WTC11 (cell line): Measurements from ENCODE around the gene ATP9A. TPM values are rescaled to one million over a fixed set of nuclear protein-coding genes. Genes with fewer than 3 reads are reported as not detected.
"Not testable (repeated sequence)": the region's sequence is repeated elsewhere in the genome, so short reads cannot be mapped to it uniquely, and the experiment has no call there.

Experiments used
- ATAC-seq: fragments of 200-7000 bp; cut with Tn5 transposase; 2 replicates; pipeline ENCODE4 v1.10.0; 2021; ENCODE audit warnings: mild to moderate bottlenecking, moderate library complexity
- CTCF ChIA-PET: fragments of 300-600 bp; sonication (Branson Sonifier 250); formaldehyde crosslinking; loops from one replicate; lab custom pipeline; 2021; ENCODE audit warnings: antibody characterized with exemption; lab: Charles Lee
- POLR2A ChIA-PET: fragments of 350-600 bp; sonication (Branson Sonifier 250); formaldehyde crosslinking; loops from one replicate; lab custom pipeline; 2021; ENCODE audit warnings: antibody characterized with exemption; lab: Charles Lee
- DNase-seq: peaks from one replicate; pipeline ENCODE4 v3.0.0; 2021; ENCODE audit warnings: low spot score
- H3K27ac Mint-ChIP-seq: 2 replicates; pipeline ENCODE4 v1.8.0; 2021; ENCODE audit warnings: mixed read lengths
- H3K27me3 Mint-ChIP-seq: 2 replicates; pipeline ENCODE4 v1.8.0; 2021; ENCODE audit warnings: low read depth, mild to moderate bottlenecking, moderate library complexity, mixed read lengths
- H3K36me3 Mint-ChIP-seq: 2 replicates; pipeline ENCODE4 v1.8.0; 2021; ENCODE audit warnings: mixed read lengths
- H3K4me1 Mint-ChIP-seq: 2 replicates; pipeline ENCODE4 v1.8.0; 2022; ENCODE audit warnings: mixed read lengths
- H3K4me3 Mint-ChIP-seq: 2 replicates; pipeline ENCODE4 v1.8.0; 2021; ENCODE audit warnings: mild to moderate bottlenecking, moderate library complexity, mixed read lengths
- H3K9me3 Mint-ChIP-seq: 2 replicates; pipeline ENCODE4 v1.8.0; 2021; ENCODE audit warnings: mixed read lengths
- AFF4 ChIP-seq: sonication (generic); formaldehyde crosslinking; IDR thresholded peaks from 2 replicates; pipeline ENCODE4 v1.8.1; 2023; ENCODE audit warnings: mild to moderate bottlenecking, missing genetic modification reagents, borderline replicate concordance
- CTCF ChIP-seq: fragments of 200-600 bp; IDR thresholded peaks from 2 replicates; pipeline ENCODE4 v1.8.0; 2022; ENCODE audit warnings: antibody characterized with exemption
- ERG ChIP-seq: fragments of 250-450 bp; sonication (Bioruptor Pico); IDR thresholded peaks from 2 replicates; pipeline ENCODE4 v1.8.0; 2021; ENCODE audit warnings: mild to moderate bottlenecking
- ETV6 ChIP-seq: sonication (generic); formaldehyde crosslinking; IDR thresholded peaks from 2 replicates; pipeline ENCODE4 v1.8.1; 2022; ENCODE audit warnings: mild to moderate bottlenecking, missing genetic modification reagents
- FOXP1 ChIP-seq: sonication (generic); formaldehyde crosslinking; IDR thresholded peaks from 2 replicates; pipeline ENCODE4 v1.8.0; 2022; ENCODE audit warnings: missing genetic modification reagents, mild to moderate bottlenecking, moderate library complexity, borderline replicate concordance
- GABPB1 ChIP-seq: sonication (generic); formaldehyde crosslinking; IDR thresholded peaks from 2 replicates; pipeline ENCODE4 v1.8.1; 2023; ENCODE audit warnings: mild to moderate bottlenecking, missing genetic modification reagents
- NFYB ChIP-seq: sonication (generic); formaldehyde crosslinking; conservative IDR thresholded peaks from 2 replicates; pipeline ENCODE4 v1.8.0; 2022; ENCODE audit warnings: low read depth, missing genetic modification reagents
- PRRX2 ChIP-seq: fragments of 250-450 bp; sonication (Bioruptor Pico); IDR thresholded peaks from 2 replicates; pipeline ENCODE4 v1.8.0; 2021; ENCODE audit warnings: mild to moderate bottlenecking
- SP1 ChIP-seq: sonication (generic); formaldehyde crosslinking; conservative IDR thresholded peaks from 2 replicates; pipeline ENCODE4 v1.8.1; 2022; ENCODE audit warnings: missing genetic modification reagents
- ZNF317 ChIP-seq: sonication (generic); formaldehyde crosslinking; IDR thresholded peaks from 2 replicates; pipeline ENCODE4 v1.8.1; 2023; ENCODE audit warnings: low read depth, mild to moderate bottlenecking, moderate library complexity, missing genetic modification reagents, borderline replicate concordance
- ZNF423 ChIP-seq: fragments of 250-450 bp; sonication (Bioruptor Pico); IDR thresholded peaks from 2 replicates; pipeline ENCODE4 v2.1.2; 2022; ENCODE audit warnings: mild to moderate bottlenecking, moderate library complexity
- ZNF532 ChIP-seq: fragments of 250-450 bp; sonication (Bioruptor Pico); IDR thresholded peaks from 2 replicates; pipeline ENCODE4 v1.9.0; 2021; ENCODE audit warnings: mild to moderate bottlenecking, borderline replicate concordance
- total RNA-seq: library from RNA; stranded (reverse); gene quantifications from 3 replicates; pipeline ENCODE4 v1.2.3, GENCODE V29; 2021

The ATP9A gene
- total RNA-seq, 1 experiment from 2014 or later = 5.0 TPM

- no peak for TF ChIP-seq ZNF532 (CRISPR knock-in tag)
These were observed 748 bp upstream of the ATP9A start (continued) for GRCh38 chr20:51768759-51769517.

GRCh38 chr20:51766994-51767866, 960 bp downstream of the ATP9A start:
- H3K36me3 Mint-ChIP-seq = peaks cover under 1% of the 10 kb centered on the region; the same call in 1 of the 2 replicates
- ATAC-seq (peak; percentile 96), DNase-seq (peak; percentile 90)
- no peaks in the 10 kb centered on the region for H3K9me3 Mint-ChIP-seq
- peak overlapping the region; percentile 65 for H3K27ac Mint-ChIP-seq
- TF ChIP-seq ZNF317 (CRISPR knock-in tag) (no peak), SP1 (CRISPR knock-in tag) (peak; percentile 55), ZNF423 (CRISPR knock-in tag) (peak; percentile 95), ETV6 (0 out of 2 replicates have a peak, but pooled peaks have one; percentile 10), NFYB (peak; percentile 46; the same call in 1 of the 2 replicates), PRRX2 (no peak), ERG (CRISPR knock-in tag) (no peak), FOXP1 (CRISPR knock-in tag) (peak; percentile 30; the same call in 1 of the 2 replicates), CTCF (peak; percentile 50), AFF4 (CRISPR knock-in tag) (no peak), GABPB1 (CRISPR knock-in tag) (0 out of 2 replicates have a peak, but pooled peaks have one; percentile 26)
- ChIA-PET CTCF (interaction anchor here (0.7 to 1.8 kb wide), 10 partner anchors 17 to 382 kb away, joined by 3 to 8 read pairs (median 3); no protein-coding TSS in a partner anchor), POLR2A (interaction anchor here (0.6 to 1.0 kb wide), 3 partner anchors 35 to 336 kb away, joined by 3 to 10 read pairs (median 4); partner anchors contain the start of gene SALL4)
- peaks cover 7% of the 10 kb centered on the region for H3K27me3 Mint-ChIP-seq
- peak overlapping the region; percentile 72 for H3K4me3 Mint-ChIP-seq
- peaks cover 9% of the 10 kb centered on the region for H3K4me1 Mint-ChIP-seq

- ATAC-seq, H3K4me3 Mint-ChIP-seq, CTCF ChIA-PET, DNase-seq, POLR2A ChIA-PET, H3K27me3 Mint-ChIP-seq, H3K27ac Mint-ChIP-seq, H3K9me3 Mint-ChIP-seq: not testable (repeated sequence)
- Mint-ChIP-seq H3K4me1 (peaks cover 15% of the 10 kb centered on the region), H3K36me3 (peaks cover 11% of the 10 kb centered on the region)
These were observed 2.8 kb downstream of the ATP9A start for GRCh38 chr20:51765381-51765780.
